ENCODE measurements around the gene RAD51B.
A peak's percentile ranks its signal among the peaks of the same experiment; 100 is the strongest.
"Not testable (repeated sequence)": the region's sequence is repeated elsewhere in the genome, so short reads cannot be mapped to it uniquely, and the experiment has no call there.

The RAD51B gene

GRCh38 chr14:68685419-68686204, 866.0 kb downstream of the RAD51B start:
- DNase-seq (ENCODE audit: low read depth): peak; percentile 88

GRCh38 chr14:68686205-68686465, 866.6 kb downstream of the RAD51B start:
- no peak for DNase-seq (ENCODE audit: low read depth)

GRCh38 chr14:68686724-68687123, 867.1 kb downstream of the RAD51B start:
- DNase-seq (ENCODE audit: low read depth): no peak

- peak; percentile 96 for DNase-seq (ENCODE audit: low read depth)
These were observed 868.2 kb downstream of the RAD51B start for GRCh38 chr14:68687746-68688145.

- DNase-seq (ENCODE audit: low read depth): peak; percentile 29
These were observed 869.3 kb downstream of the RAD51B start for GRCh38 chr14:68688872-68689371.

- no peak for DNase-seq (ENCODE audit: low read depth)
These were observed 869.9 kb downstream of the RAD51B start for GRCh38 chr14:68689511-68689910.

- no peak for DNase-seq (ENCODE audit: low read depth)
These were observed 870.7 kb downstream of the RAD51B start for GRCh38 chr14:68690089-68690958.

- DNase-seq (ENCODE audit: low read depth): no peak
These were observed 871.6 kb downstream of the RAD51B start for GRCh38 chr14:68691031-68691791.

- DNase-seq (ENCODE audit: low read depth): no peak
These were observed 872.2 kb downstream of the RAD51B start for GRCh38 chr14:68691792-68692118.

- no peak for DNase-seq (ENCODE audit: low read depth)
These were observed 872.6 kb downstream of the RAD51B start for GRCh38 chr14:68692216-68692615.

GRCh38 chr14:68692916-68693771, 873.6 kb downstream of the RAD51B start:
- DNase-seq (ENCODE audit: low read depth): peak; percentile 52

GRCh38 chr14:68693926-68694325, 874.3 kb downstream of the RAD51B start:
- no peak for DNase-seq (ENCODE audit: low read depth)

GRCh38 chr14:68694516-68695235, 875.1 kb downstream of the RAD51B start:
- peak; percentile 36 for DNase-seq (ENCODE audit: low read depth)

GRCh38 chr14:68695326-68695768, 875.8 kb downstream of the RAD51B start:
- peak; percentile 100 for DNase-seq (ENCODE audit: low read depth)

GRCh38 chr14:68695856-68696255, 876.3 kb downstream of the RAD51B start:
- DNase-seq (ENCODE audit: low read depth): no peak

GRCh38 chr14:68696266-68696665, 876.7 kb downstream of the RAD51B start:
- DNase-seq (ENCODE audit: low read depth): no peak

GRCh38 chr14:68696721-68697495, 877.3 kb downstream of the RAD51B start:
- no peak for DNase-seq (ENCODE audit: low read depth)

GRCh38 chr14:68698773-68699172, 879.2 kb downstream of the RAD51B start:
- DNase-seq (ENCODE audit: low read depth): not testable (repeated sequence)

- no peak for DNase-seq (ENCODE audit: low read depth)
These were observed 881.6 kb downstream of the RAD51B start for GRCh38 chr14:68701001-68701741.
